Fibroblast of skin of scalp (primary cell): Measurements from ENCODE around the gene NPTXR. TPM values are rescaled to one million over a fixed set of nuclear protein-coding genes. Genes with fewer than 3 reads are reported as not detected.

Experiments
- DNase-seq: peaks from one replicate; pipeline ENCODE4 v3.0.0-alpha.2; 2013
- polyA plus RNA-seq, 2 experiments: library from polyadenylated mRNA; unstranded; fragments of 120-200 nt; gene quantifications; one replicate each; pipeline ENCODE4 v1.2.1, GENCODE V29; 2013; ENCODE audit not compliant: insufficient read length in 2 of 2

Gene NPTXR
- polyA plus RNA-seq (2013, experiment 1 of 2; ENCODE audit: insufficient read length), result 13.3 TPM
- polyA plus RNA-seq (2013, experiment 2 of 2; ENCODE audit: insufficient read length), result 15.4 TPM

DNA sequence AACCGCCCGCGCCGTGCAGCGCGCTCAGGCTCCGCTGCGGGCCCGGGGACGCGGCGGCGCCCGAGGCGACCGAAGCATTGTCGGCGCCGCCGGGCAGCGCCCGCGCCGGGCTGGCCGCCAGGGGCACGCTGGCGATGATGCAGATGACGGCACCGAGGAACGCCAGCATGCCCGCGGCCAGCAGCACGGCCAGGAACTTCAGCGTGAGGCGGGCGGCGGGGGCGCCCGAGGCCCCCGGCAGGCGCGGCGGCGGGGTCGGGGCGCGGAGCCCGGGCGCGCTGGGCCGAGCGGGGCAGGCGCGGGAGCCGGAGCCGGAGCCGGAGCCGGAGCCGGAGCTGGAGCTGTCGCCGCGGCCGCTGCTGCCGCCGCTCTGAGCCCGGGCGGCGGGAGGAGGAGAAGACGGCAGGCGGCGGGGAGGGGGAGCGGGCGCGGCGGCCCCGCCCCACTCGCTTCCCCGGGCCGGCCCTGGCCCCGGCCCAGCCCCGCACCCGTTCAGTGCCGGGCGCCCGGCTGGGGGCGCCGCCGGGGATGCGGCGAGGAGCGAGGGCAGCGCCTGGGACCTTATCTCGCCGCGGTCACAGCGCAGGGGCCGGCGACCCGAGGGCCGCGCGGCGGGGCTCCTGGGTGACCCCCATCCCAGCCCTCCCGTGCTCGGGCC lies at the start of gene NPTXR:
Gene NPTXR, minus strand, starts transcription at position 372 of the 658 bp plus-strand sequence.
- peak; percentile 43 for DNase-seq

DNA sequence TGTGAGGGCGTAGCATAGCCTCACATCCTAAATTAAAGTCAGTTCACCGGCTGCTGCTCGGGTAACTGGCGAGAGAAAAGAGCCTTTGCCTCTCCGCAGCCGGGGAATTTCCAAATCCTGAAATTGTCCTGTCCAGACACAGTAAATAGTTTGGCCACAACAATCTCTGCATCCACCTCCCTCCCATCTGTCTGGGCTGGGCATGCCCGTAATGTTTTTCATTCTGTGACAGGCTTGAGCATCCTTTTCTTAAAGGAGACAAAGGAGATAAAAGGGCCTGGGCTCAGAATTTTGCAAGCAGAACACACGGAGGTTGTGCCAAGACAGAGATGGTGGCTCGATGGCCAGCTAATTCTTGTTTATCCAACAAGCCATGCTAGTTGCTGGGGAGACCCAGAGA lies 47.4 kb upstream of the NPTXR start:
- DNase-seq, result no peak

DNA sequence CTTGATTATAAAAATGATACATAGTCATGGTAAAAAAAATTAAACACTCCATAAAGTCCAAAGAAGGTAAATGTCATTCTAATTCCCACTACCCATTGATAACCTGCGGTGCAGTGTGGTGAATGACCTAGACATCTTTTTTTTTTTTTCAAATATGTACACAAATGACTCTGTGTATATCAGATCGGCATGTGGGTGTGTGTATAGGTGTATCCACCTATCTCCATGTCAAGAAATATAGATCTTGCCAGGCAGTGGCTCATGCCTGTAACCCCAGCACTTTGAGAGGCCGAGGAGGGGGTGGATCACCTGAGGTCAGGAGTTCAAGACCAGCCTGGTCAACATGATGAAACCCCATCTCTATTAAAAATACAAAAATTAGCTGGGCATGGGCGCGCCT lies 46.5 kb upstream of the NPTXR start:
- no peak for DNase-seq

DNA sequence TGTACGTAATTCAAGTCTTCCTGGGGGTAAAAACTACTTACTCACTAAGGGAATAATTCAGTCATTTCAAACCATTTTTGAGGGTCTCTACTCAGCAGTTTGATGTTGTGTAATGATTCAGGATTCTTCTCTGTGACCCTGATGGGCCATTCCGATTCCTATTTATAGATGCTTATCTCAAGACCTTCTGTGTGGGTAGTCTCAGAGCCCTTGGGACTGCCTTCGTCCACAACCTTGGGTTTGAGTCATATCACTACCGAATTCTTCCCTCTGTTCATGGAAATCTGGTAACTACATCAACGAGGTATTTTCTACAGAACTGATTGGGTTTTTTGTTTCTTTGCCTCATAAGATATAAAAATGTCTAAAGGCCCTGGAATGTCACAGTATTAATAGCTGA lies 42.5 kb upstream of the NPTXR start:
- DNase-seq, result peak; percentile 7

DNA sequence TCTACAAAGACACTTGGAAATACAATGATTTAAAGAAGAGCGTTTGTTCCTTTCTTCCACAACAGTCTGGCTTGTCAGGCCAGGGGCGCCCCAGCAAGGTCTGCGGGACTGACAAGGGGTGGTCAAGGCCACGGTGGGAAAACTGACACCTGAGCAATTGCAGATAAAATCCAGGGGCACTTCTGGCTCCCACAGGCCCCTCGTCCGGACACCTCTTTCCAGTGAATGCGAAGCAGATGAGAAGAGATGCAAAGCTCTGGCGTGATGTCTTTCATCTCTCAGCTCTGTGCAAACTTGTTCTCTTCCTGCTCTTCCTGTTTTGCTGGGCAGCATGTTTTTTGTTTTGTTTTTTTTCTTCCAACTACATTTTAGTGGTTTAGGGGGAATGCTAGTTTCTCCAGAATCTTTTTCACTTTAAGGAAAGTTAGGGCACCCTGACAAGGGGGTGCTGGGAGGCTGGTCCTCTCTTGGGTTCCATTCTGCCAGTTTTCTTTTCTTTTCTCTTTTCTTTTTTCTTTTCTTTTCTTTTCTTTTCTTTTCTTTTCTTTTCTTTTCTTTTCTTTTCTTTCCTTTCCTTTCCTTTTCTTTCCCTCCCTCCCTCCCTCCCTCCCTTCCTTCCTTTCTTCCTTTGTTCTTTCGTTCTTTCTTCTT lies 39.3 kb upstream of the NPTXR start:
- no peak for DNase-seq

DNA sequence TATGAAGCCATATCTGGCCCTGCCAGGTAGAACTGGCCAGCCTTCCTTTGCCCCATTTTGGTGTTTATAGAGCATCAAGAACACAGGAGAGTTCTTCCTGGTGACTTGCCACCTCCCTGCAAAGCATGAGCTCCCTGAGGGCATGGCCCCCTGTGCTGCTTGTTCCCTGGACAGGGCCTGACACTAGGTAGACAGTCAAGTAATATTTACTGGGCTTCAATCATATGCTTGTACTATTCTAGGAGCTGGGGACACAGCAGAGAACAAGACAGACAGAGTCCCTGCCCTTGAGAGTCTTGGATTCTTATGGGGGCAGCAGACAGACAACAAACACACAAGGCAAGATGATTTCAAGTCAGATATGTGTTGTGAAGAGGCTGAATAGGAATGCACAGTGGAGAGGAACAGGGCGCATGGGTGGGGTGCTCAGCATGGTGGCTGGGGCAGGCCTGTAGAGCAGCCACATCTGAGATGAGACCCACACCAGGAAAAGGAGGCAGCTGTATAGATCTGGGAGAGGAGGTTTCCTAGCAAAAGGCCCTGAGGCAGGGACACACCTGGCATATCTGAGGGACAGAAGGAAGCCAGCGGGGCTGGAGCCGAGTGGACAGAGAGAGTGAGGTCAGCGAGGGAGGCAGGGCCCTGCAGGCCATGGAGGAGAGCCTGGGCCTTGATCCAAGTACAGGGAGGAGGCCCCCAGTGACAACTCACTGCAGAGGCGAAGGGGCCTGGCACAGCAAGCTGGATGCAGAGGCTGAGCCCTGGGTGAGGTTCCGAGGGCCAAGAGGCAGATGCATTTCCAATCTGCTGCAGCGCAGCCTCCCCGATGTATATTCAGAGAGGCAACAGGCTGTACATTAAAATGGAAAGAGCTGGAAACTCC lies 38.4 kb upstream of the NPTXR start:
- DNase-seq, result no peak

DNA sequence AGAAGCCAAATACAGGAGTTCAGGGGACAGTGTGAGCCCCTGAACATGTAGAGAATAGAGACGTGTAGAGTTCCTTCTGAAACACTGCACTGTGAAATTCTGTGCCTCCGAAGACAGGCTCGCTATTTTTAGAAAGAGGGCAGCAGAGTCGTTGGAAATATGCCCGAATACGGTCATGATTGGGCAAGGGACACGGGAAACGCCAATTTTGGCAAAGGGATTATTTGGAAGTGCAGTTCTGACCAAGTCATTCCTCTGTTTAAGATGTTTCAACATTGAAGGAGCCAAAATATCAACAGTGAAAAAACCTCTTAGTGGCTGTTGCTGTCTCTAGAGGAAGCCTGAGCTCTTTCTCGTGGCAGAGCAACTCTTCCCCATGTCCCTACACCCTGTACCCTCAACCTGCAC lies 37.6 kb upstream of the NPTXR start:
- peak; percentile 90 for DNase-seq

DNA sequence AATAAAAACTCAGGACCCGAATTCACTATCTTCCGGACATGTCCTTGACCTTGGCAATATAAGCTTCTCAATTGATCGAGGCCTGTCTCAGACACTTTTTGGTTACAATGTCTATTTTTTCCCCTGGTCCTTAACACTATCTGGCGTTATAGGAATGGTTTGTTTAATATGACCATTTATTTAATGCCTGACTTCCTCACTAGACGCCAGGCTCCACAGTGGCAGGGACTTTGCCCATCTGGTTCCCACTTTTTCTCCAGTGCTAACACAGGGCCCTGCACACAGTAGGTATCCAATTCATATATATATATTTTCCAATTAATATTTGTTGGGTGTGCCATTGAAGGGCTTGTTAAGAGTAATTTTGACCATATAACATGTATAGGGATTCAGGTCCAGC lies 36.1 kb upstream of the NPTXR start:
- no peak for DNase-seq

DNA sequence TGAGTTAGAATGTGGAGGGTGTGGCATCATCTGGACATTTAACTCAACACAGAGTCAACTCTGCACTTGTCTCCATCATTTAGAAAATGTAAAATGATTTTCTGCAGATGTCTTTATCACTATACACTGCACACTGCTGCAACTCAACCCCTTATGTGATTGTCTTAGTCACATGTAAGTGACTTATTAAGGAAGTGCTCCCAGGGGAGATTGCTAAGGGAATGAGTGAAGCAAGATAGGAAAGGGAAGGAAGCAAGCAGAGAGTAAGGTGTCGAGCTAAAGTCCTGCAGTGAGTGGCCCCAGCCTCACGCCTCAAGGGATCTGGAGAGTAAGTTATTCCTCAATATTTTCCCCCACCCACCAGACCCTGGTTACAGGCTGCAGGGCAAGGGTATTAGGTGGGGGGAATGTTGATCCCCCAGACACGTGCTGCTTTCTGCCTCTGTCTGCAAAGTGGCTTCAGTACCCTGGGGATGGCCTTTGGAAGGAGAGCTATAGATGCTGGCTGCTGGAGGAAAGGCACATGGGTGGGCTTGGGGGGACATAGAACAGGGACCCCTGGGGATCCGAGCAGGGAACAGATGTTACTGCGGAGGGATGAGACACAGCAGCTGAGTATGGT lies 35.4 kb upstream of the NPTXR start:
- DNase-seq, result no peak

DNA sequence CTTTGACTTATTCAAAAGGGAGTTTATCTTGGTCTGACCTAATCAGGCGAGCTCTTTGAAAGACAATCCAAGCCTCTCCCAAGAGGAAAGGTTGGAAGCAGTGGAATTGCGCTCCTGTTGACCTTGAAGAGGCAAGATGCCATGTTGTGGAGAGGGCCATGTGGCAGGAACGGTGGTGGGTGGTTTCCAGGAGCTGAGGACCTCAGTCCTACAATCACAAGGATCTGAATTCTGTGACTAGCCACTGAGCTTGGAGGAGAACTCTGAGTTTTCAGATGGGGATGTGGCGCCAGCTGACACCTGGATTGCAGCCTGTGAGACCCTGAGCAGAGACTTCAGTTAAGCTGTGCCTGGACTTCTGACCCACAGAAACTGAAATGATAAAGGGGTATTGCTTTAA lies 34.2 kb upstream of the NPTXR start:
- DNase-seq, result no peak

DNA sequence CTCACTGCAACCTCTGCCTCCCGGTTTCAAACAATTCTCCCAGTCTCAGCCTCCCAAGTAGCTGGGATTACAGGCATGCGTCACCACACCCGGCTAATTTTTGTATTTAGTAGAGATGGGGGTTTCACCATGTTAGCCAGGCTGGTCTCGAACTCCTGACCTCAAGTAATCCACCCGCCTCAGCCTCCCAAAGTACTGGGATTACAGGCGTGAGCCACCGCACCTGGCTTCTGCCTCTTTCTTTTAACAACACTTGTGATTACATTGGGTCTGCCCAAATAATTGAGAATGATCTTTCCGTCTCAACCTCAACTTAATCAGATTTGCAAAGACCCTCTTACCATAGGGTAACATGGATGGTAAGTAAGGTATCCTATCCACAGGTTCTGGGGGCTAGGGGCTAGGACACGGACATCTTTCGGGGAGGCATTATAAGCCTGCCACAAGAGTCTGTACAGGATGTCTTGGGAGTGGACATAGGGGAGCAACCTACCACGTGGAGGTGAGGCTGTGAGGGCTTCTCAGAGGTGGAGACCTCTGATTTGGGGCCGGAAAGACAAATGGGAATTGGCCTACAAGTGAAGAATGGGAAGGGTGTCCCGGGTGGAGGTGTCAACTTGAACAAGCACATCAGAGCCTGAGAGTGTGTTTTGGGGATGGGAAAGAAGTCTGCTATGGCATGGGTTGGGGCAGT lies 30.8 kb upstream of the NPTXR start:
- no peak for DNase-seq

DNA sequence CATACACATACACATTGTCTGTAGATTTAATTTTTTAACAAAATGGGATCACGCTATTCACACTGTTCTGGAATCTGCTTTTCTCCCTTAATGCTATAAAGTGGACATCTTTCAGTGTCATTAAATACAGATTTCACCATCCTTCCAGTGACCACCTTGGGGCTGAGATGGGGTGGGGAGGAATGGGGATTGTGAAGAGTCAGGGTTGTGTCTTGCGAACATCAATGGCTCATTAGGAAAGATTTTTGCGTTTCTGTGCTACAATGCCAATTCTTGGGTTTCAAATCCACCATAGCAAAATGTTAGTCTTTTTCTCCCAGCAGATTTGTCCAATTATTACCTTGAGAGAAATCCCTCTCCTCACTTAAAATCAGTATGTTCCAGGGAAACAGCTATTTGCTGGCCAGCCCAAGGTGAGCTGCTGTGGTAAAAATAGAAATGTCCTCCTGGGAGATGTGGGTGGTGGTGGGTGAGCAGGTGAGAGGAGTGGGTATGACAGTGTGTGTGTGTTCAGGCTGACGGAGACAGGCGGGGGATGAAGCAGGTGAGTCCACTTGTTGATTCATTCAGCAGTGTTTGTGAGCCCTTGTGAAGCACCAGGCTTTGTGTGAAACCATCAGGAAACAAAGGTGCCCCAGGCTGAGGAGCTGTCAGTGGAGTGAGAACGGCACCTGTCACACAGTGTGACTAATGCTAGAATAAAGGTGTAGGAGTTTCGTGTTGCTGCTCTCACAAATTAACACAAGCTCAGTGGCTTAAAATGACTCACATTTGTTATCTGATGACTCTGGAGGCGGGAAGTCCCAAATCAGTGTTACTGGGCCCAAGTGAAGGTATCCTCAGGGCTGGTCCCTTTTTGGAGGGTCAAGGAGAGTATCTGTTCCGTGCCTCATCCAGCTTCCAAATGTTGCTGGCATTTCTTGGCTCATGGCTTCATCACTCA lies 29.9 kb upstream of the NPTXR start:
- DNase-seq, result no peak

DNA sequence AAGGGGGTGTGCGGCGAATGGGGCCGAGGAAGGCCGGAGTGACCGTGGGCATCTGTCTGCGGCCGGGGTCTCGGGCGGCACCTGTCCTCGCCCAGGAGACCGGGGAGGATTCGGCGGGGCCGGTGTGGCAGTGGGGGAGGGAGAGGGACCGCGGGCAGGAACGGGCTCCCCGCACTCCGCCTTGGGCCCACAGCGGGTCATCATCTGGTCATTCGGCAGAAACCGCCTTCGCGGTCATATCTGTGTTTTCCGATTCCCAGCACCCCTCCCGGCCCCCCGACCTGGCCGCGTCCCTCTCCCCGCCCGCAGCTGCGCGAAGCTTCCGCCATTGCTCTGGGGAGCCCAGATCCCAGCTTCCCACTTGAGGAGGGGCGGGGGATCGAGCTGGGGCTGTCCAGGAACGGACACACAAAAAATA lies 29.0 kb upstream of the NPTXR start:
- DNase-seq, result no peak

DNA sequence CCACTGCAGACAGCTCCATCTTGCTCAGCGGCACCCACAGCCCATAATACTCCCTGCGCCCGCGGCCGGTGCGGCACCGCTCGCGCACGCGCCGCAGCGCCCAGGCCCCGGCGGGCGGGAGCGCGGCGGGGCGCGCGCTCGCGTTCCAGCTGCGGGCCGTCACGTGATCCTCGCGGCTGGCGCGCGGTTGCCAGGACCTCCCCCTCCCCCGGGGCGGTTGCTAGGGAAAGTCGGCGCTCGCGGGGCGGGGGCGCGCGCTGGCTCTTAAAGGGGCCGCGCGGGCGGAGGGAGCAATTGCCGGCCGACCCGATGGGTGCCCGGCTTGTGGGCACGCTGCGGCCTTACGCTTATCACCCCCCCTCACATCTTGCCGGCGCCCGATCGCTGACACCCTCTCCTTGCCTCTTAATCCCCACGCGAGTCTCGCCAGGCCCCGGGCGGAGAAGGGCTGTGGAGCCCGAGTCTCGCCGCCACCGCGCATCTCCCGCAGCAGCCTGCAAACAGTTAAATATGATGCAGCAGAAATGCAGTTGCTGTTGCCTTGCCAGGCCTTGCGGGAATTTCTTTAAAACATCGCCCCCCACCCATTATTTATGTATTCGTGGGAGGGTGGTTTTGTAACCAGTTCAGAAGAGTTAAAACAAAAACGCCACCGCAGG lies 28.5 kb upstream of the NPTXR start, which contains the start of gene CBX6:
Gene CBX6, minus strand, starts transcription at position 45 of the 659 bp plus-strand sequence. Its CDS starts 26 bp downstream, at position 19.
- peak; percentile 95 for DNase-seq

DNA sequence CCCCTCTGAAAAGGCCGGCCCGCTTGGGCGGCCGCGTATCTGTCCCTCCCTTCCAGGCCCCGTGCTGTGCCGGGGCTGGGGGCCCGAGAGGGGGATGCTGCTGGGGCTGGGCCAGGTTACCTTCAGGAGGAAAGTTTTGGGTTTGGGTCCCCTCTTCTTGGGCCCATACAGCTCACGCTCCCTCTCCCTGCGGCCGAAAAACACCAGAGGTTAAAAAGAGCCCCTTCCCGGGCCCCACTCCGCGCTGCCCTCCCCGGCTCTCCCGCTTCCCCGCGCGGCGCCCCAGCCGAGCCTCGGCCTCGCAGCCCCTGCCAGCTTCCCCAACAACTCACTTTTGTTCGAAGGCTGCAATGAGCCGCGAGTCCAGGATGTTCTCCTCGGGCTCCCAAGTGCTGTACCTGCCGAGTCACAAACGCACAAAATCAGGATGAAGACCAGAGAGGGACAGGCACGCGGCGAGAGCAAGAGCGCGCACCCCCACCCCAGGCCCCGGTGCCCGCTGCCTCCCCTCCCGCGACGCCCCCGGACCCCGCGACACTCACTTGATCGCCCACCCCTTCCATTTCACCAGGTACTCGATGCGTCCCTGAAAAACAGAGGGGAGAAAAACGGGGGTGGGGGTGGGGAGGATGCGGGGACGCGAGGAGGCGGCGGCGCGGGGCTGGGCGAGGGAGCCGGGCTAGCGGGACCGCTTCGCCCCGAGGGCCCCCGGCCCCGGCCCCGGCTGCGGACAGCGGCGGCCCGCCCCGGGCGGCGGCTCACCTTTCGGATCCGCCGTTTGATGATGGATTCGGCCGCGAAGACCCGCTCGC lies 27.7 kb upstream of the NPTXR start:
- DNase-seq, result no peak

DNA sequence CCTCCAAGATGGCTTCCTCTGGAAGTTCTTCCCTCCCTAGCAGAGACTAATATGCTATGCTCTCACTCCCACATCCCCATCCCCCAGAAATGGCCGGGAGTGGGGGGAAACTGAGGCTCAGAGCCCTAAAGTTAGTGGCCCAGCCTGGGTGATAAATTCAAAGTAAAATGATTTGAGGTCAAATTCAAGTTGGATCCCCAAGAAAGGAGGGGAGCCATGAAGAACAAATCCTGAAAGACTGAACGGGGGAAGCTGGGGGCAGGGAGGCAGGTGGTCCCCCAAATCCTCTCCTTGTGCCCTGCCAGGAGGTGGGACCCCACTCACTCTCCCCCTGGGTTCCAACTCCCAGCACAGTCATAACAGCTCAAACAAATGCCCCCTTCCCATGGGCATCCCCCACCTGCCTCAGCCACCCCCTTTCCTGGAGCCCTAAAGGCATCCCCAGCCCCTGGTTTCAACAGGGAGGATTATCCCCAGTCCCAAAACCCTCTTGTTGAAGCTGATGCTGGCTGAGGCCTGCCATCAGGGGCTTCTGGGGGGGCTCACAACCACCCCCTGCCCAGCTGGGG lies 27.0 kb upstream of the NPTXR start:
- DNase-seq, result no peak

DNA sequence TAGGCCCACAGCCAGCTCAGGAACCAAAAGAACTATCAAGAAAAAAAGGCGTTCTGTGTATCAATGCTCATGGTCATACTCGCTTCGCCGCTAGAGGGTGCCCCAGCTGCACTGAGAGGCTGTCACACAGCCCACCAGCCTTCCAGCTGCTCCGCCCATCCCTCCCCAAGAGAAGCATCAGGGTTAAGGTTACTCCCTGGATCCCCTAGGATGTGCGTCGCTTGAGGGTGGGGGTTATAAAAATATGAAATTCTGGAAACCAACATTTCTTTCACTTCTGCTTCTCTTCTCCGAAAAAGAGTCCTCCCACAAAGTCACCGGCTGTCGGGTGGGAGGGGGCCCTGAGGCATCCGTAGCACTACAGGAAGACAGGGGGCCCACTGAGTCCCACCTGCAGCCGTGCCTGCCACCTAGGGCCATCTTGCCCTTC lies 26.5 kb upstream of the NPTXR start:
- DNase-seq, result peak; percentile 83

DNA sequence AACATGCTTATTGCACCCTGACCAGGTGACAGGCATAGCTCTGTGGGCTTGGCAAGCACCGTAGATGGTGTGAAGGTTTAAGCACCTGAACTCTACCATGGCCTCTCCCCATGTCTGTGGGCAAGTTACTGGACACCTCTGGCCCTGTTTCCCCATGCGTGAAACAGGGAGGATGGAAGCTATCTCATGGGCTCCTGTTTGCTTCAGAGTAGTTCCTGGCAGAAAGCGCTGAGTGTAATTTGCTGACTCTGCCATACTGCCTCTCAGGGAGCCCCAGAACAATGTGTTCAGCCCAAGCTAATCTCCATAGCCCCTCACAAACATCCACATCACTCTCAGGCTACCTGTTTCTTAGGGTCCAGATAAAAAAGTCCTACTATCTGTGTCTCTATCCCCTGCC lies 25.8 kb upstream of the NPTXR start:
- DNase-seq, result no peak

DNA sequence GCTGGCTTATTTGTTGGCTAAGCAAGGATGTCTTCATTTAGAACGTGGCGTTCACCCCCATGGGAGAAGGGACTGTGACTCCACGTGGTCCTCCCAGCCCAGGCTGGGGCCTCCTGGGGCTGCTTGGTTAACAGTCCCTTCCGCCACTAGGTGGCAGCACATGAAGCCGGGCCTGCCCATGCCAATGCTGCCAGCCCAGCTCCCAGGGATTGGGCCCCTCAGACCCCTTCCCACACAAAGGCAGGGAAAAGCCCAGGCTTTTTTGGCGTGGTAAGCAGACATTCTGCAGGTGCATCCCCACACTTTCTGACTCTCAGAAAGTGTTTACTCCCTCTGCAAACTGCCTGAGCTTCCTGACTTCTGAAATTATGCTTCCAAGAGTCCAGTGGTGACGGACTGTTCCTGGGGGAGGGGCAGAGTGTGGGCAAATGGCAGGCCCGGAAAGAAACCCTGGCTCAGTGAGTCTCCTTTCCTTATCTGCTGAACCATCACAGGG lies 25.1 kb upstream of the NPTXR start:
- DNase-seq, result peak; percentile 73
